ENCODE data around the gene TLR6.
"Not testable (repeated sequence)": the region's sequence is repeated elsewhere in the genome, so short reads cannot be mapped to it uniquely, and the experiment has no call there.

TLR6 gene

GRCh38 chr4:38785041-38785790 is 71.4 kb downstream of the TLR6 start:
- DNase-seq, result no peak

DNA sequence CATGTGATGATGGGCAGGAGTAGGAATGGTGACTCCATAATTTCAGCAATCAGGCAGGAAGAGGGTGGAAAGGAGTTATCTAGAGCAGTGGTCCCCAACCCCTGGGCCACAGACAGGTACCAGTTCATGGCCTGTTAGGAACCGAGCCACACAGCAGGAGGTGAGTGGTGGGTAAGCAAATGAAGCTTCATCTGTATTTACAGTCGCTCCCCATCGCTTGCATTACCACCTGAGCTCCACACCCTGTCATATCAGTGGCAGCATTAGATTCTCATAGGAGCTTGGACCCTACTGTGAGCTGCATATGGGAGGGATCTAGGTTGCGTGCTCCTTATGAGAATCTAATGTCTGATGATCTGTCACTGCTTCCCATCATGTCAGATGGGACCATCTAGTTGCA is 72.5 kb downstream of the TLR6 start:
- DNase-seq, result no peak

GRCh38 chr4:38783109-38783460 is 73.5 kb downstream of the TLR6 start:
- DNase-seq, result no peak

DNA sequence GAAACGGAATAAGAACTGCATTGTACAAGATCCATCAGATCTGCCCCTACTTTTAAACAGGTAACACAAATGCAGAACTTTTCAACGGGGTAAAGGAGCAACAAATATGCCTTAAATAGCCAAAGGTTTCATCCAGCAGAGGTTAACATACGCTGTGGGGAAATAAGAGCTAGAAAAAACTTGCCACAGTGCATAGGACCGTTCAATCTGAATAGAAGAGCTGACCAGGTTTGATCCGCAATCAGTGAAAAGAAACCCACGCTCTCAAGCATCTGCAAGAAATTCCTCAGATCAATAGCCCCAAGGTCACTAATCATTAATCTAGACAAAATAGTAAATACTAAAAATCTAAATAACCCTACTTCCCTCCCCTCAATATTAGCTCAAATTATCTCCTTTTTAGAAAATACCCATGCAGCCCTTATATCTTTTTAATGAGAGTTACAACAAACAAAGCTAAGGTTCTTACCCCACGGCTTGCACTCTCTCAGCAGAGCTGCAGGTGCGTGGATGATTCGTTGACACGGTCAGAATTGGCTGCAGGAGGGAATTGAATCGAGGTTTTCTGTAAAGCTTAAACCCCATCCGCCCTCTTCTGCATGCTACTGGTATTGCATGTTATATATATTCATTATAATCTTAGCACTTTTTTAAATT is 74.0 kb downstream of the TLR6 start, which contains the start of gene TLR10:
TLR10 (minus strand) TSS at position 539 of the 657 bp plus-strand sequence. CDS start 7,400 bp downstream, outside the sequence.
- peak; percentile 17 to 27 for DNase-seq

GRCh38 chr4:38781854-38782261 is 74.8 kb downstream of the TLR6 start:
- DNase-seq, result no peak

DNA sequence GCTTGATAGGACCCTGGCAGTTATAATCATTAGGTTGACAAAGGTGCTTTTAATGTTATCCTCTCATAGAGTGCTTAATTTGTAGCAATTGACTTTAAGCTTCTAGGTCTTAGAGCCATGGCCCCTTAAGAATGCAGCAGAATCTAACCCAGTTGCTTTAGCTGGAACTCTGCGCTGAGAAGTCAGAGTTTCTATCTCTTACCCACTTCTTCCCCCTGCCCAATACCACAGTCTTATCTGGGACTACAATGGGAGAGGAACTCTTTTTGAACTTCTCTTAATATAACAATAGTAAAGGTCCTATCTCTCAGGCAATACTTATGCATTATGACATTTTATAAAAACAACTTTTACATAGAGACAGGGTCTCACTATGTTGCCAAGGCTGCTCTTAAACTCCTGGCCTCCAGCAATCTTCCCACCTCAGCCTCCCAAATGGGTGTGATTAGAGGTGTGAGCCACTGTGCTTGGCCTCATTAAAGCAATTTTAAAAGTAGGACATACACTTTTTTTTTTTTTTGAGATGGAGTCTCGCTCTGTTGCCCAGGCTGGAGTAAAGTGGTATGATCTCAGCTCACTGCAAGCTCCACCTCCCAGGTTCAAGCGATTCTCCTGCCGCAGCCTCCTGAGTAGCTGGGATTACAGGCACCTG is 75.7 kb downstream of the TLR6 start:
- no peak for DNase-seq

DNA sequence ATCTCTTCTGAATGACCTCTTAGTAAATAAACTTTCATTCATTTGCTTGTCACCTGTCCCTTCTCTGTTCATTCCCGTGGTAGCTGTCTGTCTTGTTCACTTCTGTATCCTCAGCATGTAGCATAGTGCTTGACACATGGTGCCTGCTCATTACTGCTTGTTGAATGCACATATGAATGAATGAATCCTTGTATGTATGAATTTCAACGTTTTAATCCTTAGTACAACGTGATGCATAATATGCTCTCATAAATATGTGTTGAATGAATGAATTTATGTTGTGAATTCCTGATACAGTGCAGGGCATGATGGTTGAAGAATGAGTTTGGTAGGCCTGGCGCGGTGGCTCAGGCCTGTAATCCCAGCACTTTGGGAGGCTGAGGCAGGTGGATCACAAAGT is 76.8 kb downstream of the TLR6 start:
- DNase-seq, result no peak

- not testable (repeated sequence) for DNase-seq
Measured at GRCh38 chr4:38777925-38778324, 78.7 kb downstream of the TLR6 start.

DNA sequence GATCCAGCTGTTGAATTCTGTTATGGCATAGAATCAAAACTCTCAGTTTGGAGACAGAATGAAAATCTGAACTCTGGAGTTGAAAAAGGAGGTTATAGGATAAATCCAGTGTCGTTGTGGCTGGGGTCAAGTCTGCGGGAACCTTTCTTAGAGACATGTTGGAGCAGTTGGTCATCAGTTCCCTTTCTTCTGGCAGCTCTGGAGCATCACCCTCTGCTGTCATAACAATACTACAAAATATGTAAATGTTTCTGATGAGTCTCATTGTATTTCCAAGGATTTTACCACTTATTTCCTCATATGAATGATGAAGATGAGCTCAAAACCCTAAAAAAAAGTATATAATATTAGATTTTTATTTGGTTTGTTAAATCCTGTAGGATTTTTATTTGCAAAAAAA is 81.3 kb downstream of the TLR6 start:
- DNase-seq, result no peak

DNA sequence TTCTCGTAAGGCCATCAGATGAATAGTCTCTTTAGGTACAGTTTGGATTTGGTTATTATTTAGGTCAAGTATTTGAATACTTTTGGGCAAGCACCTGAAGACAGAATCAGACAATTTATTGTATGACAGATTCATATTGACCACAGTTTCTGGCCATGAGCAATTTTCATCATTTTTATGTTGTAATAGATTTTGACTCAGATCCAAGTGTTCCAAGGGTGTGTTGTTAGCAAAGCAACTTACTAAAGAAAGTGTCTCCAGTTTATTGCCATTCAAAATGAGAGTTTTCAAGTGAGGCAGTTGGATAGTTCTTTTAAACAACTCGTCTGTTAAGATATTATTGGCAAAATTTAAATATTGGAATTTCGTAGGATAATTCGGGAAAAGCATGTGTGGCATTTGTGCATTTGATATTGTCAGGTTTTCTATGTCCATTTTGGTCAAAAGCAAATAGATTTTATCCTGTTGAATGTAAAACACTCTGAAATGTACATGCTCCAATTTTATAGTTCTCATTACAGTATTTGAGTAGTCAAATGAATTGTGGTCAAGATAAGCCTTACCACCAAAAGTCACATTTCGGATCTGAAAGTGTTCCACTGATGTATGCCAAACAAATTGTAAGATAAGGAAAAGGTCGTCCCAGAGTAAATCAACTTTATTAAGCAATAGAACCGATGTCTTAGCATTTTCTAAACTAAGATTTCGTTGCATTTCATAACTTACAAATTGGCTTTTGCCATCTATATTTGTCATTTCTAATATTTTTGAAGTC is 82.2 kb downstream of the TLR6 start:
- DNase-seq, result no peak
